GM12873 (cell line): ENCODE results near the gene KRTAP5-1.

Experiments used
- CTCF ChIP-seq: IDR thresholded peaks from 2 replicates; pipeline ENCODE4 v1.5.1; 2012; ENCODE audit warnings: low read depth, mild to moderate bottlenecking, moderate library complexity, low read length, control low read depth; ENCODE audit not compliant: insufficient read depth; ENCODE audit errors: missing control alignments

KRTAP5-1 gene

GRCh38 chr11:1565173-1565903 lies 19.7 kb downstream of the KRTAP5-1 start:
- TF ChIP-seq CTCF, result no peak

GRCh38 chr11:1564535-1565172 lies 20.4 kb downstream of the KRTAP5-1 start:
- TF ChIP-seq CTCF, result no peak

- no peak for TF ChIP-seq CTCF
These were observed 21.2 kb downstream of the KRTAP5-1 start for GRCh38 chr11:1563697-1564534.

- TF ChIP-seq CTCF, result no peak
These were observed 21.9 kb downstream of the KRTAP5-1 start for GRCh38 chr11:1563149-1563638.

GRCh38 chr11:1562469-1563148 lies 22.5 kb downstream of the KRTAP5-1 start:
- TF ChIP-seq CTCF, result no peak

GRCh38 chr11:1561955-1562354 lies 23.1 kb downstream of the KRTAP5-1 start:
- TF ChIP-seq CTCF, result no peak
